ENCODE measurements around the gene ADAM12.

Gene ADAM12

DNA sequence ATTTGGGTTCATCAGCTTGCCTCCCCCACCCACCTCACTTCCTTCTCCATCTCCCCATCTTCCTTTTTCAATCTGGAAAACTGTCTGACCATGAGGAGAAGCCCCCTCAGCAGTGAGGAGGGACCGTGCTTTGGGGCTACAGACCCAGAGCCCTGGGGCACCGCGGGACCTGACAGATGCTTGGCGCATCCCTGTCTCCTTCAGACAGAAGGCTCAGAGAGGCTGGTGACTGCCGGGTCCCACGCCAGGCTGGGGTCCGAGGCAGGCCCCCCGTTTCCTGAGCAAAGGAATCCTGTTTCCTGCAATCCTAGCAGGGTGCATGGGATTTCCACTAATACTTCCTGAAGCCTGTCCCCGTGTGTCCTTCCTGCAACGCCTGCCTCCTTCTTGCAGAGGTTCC is 344.9 kb downstream of the ADAM12 start:
- TF ChIP-seq, protein P1, sequence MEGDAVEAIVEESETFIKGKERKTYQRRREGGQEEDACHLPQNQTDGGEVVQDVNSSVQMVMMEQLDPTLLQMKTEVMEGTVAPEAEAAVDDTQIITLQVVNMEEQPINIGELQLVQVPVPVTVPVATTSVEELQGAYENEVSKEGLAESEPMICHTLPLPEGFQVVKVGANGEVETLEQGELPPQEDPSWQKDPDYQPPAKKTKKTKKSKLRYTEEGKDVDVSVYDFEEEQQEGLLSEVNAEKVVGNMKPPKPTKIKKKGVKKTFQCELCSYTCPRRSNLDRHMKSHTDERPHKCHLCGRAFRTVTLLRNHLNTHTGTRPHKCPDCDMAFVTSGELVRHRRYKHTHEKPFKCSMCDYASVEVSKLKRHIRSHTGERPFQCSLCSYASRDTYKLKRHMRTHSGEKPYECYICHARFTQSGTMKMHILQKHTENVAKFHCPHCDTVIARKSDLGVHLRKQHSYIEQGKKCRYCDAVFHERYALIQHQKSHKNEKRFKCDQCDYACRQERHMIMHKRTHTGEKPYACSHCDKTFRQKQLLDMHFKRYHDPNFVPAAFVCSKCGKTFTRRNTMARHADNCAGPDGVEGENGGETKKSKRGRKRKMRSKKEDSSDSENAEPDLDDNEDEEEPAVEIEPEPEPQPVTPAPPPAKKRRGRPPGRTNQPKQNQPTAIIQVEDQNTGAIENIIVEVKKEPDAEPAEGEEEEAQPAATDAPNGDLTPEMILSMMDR (IDR thresholded peaks at IDR 0.05; ENCODE audit: borderline replicate concordance, insufficient read depth, low read depth, low read length) = no peak
- H3K4me3 ChIP-seq (ENCODE audit: low read depth, low read length) = no peak overlapping the region

DNA sequence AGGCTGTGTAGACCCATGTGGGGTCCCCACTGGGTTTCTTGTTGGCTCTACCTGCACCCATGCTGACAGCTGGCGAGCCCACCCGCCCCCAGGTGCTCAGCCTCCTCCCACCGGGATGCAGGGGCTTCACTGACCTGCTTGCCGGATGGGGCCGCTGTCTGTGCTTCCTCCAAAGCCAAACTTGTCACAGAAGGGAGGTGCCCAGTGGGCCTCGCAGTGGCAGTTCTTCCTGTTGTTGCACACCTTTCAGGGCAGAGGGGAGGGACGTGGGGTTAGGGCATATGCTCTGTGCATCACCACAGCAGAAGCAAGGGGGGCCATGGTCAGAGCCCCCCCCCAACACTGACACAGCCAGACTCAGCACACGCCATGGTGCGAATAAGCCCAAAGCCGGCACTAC is 345.4 kb downstream of the ADAM12 start:
- H3K4me3 ChIP-seq (ENCODE audit: low read depth, low read length) = no peak overlapping the region
- TF ChIP-seq, protein P1 (IDR thresholded peaks at IDR 0.05; ENCODE audit: borderline replicate concordance, insufficient read depth, low read depth, low read length) = no peak

DNA sequence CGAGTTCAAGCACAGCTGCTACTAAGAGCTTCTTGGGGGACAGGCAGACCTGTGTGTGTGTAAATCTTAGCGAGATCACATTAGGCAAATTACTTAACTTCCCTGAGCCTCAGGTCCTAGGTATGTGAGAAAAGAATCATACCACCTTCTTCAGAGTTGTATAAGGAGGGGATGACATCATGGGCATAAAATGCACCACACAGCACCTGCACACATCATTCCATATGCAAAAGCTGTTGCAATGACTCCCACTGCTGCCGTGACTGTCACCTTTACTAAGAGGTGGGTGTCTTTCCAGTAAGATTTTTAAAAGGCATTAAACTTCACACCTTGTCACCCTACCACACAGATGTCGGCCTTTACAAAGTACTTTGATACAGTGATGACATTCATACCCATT is 345.9 kb downstream of the ADAM12 start:
- no peak overlapping the region for H3K4me3 ChIP-seq (ENCODE audit: low read depth, low read length)
- TF ChIP-seq, protein P1 (IDR thresholded peaks at IDR 0.05; ENCODE audit: borderline replicate concordance, insufficient read depth, low read depth, low read length) = no peak

DNA sequence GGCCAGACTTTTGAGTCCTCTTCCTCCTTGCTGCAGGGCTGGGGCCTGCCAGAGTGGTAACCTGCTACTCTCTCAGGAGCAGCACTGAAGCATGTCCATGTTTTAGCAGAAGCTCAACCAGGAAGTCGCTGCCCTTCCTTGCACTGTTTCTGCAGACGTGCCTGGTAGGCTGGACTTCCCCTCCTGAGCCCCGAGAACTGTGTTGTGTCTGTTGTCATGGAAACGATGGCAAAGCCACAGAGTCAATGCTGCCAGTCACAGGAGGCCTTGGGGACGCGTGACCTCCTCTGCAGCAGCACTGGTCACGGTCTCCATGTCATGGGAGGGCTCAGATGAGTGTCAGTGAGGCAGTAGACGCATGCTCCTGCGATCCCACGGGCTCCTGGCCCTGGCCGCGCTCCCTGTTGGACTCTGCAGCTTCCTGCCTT is 346.5 kb downstream of the ADAM12 start:
- TF ChIP-seq, protein P1 (IDR thresholded peaks at IDR 0.05; ENCODE audit: borderline replicate concordance, insufficient read depth, low read depth, low read length) = no peak
- H3K4me3 ChIP-seq (ENCODE audit: low read depth, low read length) = no peak overlapping the region

DNA sequence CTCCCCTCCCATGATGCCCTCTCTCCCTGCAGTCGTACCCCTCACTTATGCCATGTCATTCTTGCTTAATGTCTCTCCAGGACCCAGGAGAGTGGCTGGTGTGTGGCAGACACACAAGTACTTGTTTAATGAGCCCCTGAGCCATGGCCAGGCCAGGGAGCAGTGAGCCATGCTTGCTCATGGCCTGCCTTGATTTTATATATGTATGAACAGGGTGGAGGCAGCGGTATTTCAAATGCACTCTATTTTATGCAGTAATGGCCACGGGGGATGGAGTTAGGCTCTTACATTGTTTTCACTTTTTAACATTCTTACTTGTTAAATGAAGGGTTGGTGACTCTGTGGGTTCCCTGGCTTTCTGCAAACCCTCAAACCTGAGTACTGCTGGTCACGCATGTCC is 347.2 kb downstream of the ADAM12 start:
- no peak overlapping the region for H3K4me3 ChIP-seq (ENCODE audit: low read depth, low read length)
- TF ChIP-seq, protein P1 (IDR thresholded peaks at IDR 0.05; ENCODE audit: borderline replicate concordance, insufficient read depth, low read depth, low read length) = no peak

DNA sequence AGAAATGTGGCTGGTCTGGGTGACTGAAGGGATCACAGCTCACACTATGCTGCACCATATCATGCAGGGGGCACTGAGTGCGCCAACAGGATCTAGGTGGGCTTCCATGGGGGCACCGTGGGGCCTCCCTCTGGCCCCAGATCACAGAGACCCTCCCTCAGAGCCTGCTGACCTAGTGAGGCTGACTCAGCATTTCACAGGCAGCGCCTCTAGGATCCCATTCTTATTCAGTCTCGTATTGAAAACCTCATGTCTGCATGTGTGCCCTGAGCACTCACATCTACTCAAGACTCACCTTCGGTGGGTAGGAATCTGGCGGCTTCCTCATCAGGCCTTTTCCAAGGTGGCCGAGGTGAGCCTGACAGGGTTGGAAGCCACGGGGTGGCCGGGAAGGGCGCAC is 350.3 kb downstream of the ADAM12 start:
- TF ChIP-seq, protein P1 (IDR thresholded peaks at IDR 0.05; ENCODE audit: borderline replicate concordance, insufficient read depth, low read depth, low read length) = no peak

DNA sequence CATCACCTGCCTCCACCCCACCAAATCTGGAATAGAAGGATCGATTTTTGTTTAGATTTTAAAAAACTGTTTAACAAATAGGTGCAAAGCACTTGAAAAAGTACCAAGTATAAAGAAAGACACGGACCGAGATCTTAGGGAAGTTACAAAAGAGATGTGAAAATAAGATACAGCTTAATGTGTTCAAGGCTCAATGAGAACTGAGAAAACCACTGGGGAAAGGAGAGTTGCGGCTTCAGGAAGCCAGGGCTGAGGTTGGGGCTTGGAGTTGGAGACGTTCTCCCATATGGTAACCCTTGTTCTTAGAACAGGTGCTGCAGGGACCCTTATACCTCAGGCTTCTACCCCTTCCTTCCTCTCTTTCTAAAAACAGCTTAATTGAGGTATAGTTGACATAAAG is 351.8 kb downstream of the ADAM12 start:
- TF ChIP-seq, protein P1 (IDR thresholded peaks at IDR 0.05; ENCODE audit: borderline replicate concordance, insufficient read depth, low read depth, low read length) = no peak
- no peak overlapping the region for H3K4me3 ChIP-seq (ENCODE audit: low read depth, low read length)

More for the DNA sequence above, 350.3 kb downstream of the ADAM12 start:
- no peak overlapping the region for H3K4me3 ChIP-seq (ENCODE audit: low read depth, low read length)
